Epithelial cell of proximal tubule (primary cell): ENCODE data around the gene SLMAP. TPM values are rescaled to one million over a fixed set of nuclear protein-coding genes. Genes with fewer than 3 reads are reported as not detected.
"Not testable (repeated sequence)": the region's sequence is repeated elsewhere in the genome, so short reads cannot be mapped to it uniquely, and the experiment has no call there.

Experiments used
- DNase-seq: peaks from one replicate; pipeline ENCODE4 v3.0.0-alpha.2; 2011; ENCODE audit warnings: low read depth
- H3K4me3 ChIP-seq: 2 replicates; pipeline ENCODE4 v1.5.1; 2011; ENCODE audit warnings: low read depth, mild to moderate bottlenecking, low read length
- total RNA-seq: library from RNA; depleted of rRNA; stranded (reverse); fragments of >200 nt; gene quantifications from 2 replicates; pipeline ENCODE4 v1.2.3, GENCODE V29; 2015
- TF ChIP-seq, protein P1 (sequence below): conservative IDR thresholded peaks from 2 replicates; pipeline ENCODE4 v1.5.1; 2012; ENCODE audit warnings: low read depth, mild to moderate bottlenecking, low read length

The SLMAP gene
- total RNA-seq, 1 donor from 2014 or later, result 55.1 TPM

GRCh38 chr3:57852896-57853295 lies 96.8 kb downstream of the SLMAP start:
- peak; percentile 26 for DNase-seq
- TF ChIP-seq, protein P1, sequence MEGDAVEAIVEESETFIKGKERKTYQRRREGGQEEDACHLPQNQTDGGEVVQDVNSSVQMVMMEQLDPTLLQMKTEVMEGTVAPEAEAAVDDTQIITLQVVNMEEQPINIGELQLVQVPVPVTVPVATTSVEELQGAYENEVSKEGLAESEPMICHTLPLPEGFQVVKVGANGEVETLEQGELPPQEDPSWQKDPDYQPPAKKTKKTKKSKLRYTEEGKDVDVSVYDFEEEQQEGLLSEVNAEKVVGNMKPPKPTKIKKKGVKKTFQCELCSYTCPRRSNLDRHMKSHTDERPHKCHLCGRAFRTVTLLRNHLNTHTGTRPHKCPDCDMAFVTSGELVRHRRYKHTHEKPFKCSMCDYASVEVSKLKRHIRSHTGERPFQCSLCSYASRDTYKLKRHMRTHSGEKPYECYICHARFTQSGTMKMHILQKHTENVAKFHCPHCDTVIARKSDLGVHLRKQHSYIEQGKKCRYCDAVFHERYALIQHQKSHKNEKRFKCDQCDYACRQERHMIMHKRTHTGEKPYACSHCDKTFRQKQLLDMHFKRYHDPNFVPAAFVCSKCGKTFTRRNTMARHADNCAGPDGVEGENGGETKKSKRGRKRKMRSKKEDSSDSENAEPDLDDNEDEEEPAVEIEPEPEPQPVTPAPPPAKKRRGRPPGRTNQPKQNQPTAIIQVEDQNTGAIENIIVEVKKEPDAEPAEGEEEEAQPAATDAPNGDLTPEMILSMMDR, result no peak

DNA sequence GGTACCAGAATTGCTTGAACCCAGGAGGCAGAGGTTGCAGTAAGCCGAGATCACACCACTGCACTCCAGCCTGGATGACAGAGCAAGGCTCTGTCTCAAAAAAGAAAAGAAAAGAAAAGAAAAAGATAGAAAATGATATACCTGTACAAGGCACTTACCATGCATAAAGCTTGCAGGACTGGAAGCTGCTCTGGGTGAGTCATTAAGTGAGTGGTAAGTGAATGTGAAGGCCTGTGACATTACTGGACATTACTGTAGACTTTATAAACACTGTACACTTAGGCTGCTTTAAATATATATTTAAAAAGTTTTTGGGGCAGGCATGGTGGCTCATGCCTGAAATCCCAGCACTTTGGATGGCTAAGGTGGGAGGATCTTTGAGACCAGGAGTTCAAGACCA lies 99.2 kb downstream of the SLMAP start:
- H3K4me3 ChIP-seq, result no peak overlapping the region
- TF ChIP-seq, protein P1, result no peak
- peak; percentile 7 for DNase-seq

More at GRCh38 chr3:57852896-57853295, 96.8 kb downstream of the SLMAP start:
- no peak overlapping the region for H3K4me3 ChIP-seq

DNA sequence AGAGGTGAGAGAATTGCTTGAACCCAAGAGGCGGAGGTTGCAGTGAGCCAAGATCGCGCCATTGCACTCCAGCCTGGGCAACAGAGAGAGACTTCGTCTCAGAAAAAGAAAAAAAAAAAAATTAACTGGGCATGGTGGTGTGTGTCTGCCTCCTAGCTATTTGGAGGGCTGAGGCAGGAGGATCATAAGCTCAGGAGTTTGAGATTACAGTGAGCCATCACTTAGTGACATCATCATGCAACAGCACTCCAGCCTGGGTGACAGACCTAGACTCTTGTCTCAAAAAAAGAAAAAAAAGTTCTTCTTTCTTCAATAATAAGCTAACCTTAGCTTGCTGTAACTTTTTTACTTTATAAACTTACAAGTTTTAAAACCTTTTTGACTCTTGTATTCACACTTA lies 99.8 kb downstream of the SLMAP start:
- TF ChIP-seq, protein P1, result no peak
- DNase-seq, result no peak
- H3K4me3 ChIP-seq, result no peak overlapping the region

DNA sequence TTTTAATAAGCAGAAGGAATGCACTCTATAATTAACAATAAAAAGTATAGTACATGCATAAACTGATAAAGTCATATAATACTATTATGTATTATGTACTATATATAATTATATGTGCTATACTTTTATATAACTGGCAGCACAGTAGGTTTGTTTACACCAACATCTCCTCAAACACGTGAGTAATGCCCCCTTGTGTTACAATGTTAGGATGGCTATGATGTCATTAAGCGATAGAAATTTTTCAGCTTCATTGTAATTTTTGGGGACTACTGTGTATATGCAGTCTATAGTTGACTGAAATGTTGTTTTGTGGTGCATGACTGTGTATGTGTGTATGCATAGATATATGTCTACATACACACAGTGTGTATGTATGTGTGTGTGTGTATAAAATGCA lies 100.6 kb downstream of the SLMAP start:
- no peak overlapping the region for H3K4me3 ChIP-seq
- TF ChIP-seq, protein P1, result peak; percentile 37
- DNase-seq, result no peak

DNA sequence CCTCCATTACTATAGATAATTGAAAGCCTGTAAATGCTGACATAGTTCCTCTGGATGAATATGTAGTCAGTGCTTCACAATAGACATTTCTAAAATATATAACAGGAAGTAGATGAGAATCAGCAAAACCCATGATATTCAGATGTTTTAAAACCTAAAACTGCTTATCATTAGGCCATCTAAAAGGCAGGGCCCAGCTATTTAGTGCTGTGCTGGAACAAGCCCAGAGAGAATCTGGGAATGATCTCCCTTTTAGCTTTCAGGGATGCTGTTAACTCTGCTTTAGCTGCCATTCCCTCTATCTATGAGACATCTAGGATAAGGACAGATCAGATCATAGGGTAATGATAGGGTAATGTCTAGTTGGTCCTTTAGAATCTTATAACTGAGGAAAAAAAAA lies 106.8 kb downstream of the SLMAP start:
- DNase-seq, result no peak
- TF ChIP-seq, protein P1, result no peak
- H3K4me3 ChIP-seq, result no peak overlapping the region

- H3K4me3 ChIP-seq, result no peak overlapping the region
- TF ChIP-seq, protein P1, result no peak
- no peak for DNase-seq
Measured at GRCh38 chr3:57863380-57863779, 107.3 kb downstream of the SLMAP start.

- no peak for DNase-seq
- no peak overlapping the region for H3K4me3 ChIP-seq
- TF ChIP-seq, protein P1, result peak; percentile 59
Measured at GRCh38 chr3:57864853-57865252, 108.7 kb downstream of the SLMAP start.

GRCh38 chr3:57869110-57869509 lies 113.0 kb downstream of the SLMAP start:
- not testable (repeated sequence) for H3K4me3 ChIP-seq, DNase-seq
